Measurements from ENCODE around the gene RNASE4. TPM values are rescaled to one million over a fixed set of nuclear protein-coding genes. Genes with fewer than 3 reads are reported as not detected.
"Not testable (repeated sequence)": the region's sequence is repeated elsewhere in the genome, so short reads cannot be mapped to it uniquely, and the experiment has no call there.

RNASE4 gene
- total RNA-seq, 2 experiments from 2014 or later: 0.37 to 0.50 TPM

DNA sequence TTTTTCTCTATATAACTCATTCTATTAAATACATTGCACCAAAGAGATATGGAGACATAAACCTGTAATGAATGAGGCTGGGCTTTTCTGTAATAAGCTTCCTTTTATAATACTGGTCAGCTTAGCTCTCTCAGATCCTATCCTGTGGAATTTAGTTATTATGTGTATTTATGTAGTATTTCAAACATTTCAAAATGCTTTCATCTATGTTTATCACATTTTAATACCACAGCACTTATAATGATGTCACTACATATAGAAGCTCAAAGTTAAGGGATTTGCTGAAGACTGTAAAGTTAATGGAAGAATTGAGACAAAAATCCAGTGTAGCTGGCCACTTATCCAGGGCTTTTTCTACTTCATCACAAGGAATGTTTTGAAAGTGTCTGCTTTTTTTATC, 15.6 kb downstream of the RNASE4 start:
- no peak overlapping the region for H3K4me3 Mint-ChIP-seq
- ChIA-PET CTCF (interaction anchor here (0.8 to 1.7 kb wide), 10 partner anchors 9 to 271 kb away, joined by 3 to 7 read pairs (median 4); no protein-coding TSS in a partner anchor), POLR2A (no interaction called here)
- H3K9me3 Mint-ChIP-seq (ENCODE audit: low read depth): no peaks in the 10 kb centered on the region
- no peak overlapping the region for H3K27ac Mint-ChIP-seq
- intact Hi-C loops (cut with DNase I, micrococcal nuclease): no loop called here
- H3K4me1 Mint-ChIP-seq: no peaks in the 10 kb centered on the region
- no peaks in the 10 kb centered on the region for H3K27me3 Mint-ChIP-seq
- ATAC-seq: no peak
- no peak for DNase-seq
- H3K36me3 Mint-ChIP-seq (ENCODE audit: low read depth): no peaks in the 10 kb centered on the region

DNA sequence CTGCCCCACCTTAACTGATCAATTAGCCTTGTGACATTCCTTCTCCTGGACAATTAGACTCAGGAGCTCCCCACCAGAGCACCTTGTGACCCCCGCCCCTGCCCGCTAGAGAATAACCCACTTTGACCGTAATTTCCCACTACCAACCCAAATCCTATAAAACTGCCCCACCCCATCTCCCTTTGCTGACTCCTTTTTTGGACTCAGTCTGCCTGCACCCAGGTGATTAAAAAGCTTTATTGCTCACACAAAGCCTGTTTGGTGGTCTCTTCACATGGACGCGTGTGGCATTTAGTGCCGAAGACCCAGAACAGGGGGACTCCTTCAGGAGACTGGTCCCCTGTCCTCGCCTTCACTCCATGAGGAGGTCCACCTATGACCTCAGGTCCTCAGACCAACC, 16.6 kb downstream of the RNASE4 start:
- ATAC-seq; H3K27ac Mint-ChIP-seq; H3K36me3 Mint-ChIP-seq (ENCODE audit: low read depth); H3K27me3 Mint-ChIP-seq; POLR2A ChIA-PET; H3K4me1 Mint-ChIP-seq; intact Hi-C loops (cut with DNase I, micrococcal nuclease); H3K4me3 Mint-ChIP-seq; DNase-seq; H3K9me3 Mint-ChIP-seq (ENCODE audit: low read depth): not testable (repeated sequence)
- CTCF ChIA-PET: interaction anchor here (1.2 to 1.7 kb wide), 2 partner anchors 16 to 270 kb away, joined by 3 to 7 read pairs; no protein-coding TSS in a partner anchor

- H3K36me3 Mint-ChIP-seq (ENCODE audit: low read depth): no peaks in the 10 kb centered on the region
- no peaks in the 10 kb centered on the region for H3K27me3 Mint-ChIP-seq
- CTCF ChIA-PET: interaction anchor here (0.5 to 2.0 kb wide), 6 partner anchors 8 to 378 kb away, joined by 3 to 6 read pairs (median 4); no protein-coding TSS in a partner anchor
- POLR2A ChIA-PET: no interaction called here
- H3K4me3 Mint-ChIP-seq: no peak overlapping the region
- H3K27ac Mint-ChIP-seq: no peak overlapping the region
- ATAC-seq (no peak), DNase-seq (no peak)
- H3K4me1 Mint-ChIP-seq: no peaks in the 10 kb centered on the region
- intact Hi-C loops (cut with DNase I, micrococcal nuclease): no loop called here
- no peaks in the 10 kb centered on the region for H3K9me3 Mint-ChIP-seq (ENCODE audit: low read depth)
These were observed 22.4 kb downstream of the RNASE4 start for GRCh38 chr14:20706657-20707355.

DNA sequence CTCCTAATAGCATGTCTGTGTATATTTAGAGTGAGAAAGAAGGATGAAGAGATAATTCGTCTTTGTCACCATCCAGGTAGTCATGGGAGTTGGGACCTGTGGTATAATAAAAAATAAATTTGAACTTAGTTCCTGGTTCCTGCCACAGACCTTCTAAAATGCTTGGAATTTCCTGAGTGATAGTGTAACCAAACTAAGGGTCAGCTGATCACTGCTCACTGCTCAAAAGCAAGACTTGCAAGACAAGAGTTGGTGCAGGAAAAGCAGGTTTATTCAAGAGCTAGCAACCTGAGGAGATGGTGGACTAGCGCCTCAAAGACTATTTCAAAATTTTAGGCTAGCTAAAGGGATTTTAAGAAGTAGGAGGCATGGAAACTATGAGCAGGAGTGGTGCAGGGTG, 23.3 kb downstream of the RNASE4 start:
- ATAC-seq: no peak
- no peak for DNase-seq
- intact Hi-C loops (cut with DNase I, micrococcal nuclease): no loop called here
- Mint-ChIP-seq H3K36me3 (ENCODE audit: low read depth) (no peaks in the 10 kb centered on the region), H3K27ac (no peak overlapping the region), H3K4me1 (no peaks in the 10 kb centered on the region), H3K27me3 (no peaks in the 10 kb centered on the region), H3K4me3 (no peak overlapping the region), H3K9me3 (ENCODE audit: low read depth) (no peaks in the 10 kb centered on the region)
- CTCF ChIA-PET: interaction anchor here (1.0 to 2.0 kb wide), 5 partner anchors 9 to 307 kb away, joined by 3 to 6 read pairs (median 4); no protein-coding TSS in a partner anchor
- POLR2A ChIA-PET: no interaction called here

DNA sequence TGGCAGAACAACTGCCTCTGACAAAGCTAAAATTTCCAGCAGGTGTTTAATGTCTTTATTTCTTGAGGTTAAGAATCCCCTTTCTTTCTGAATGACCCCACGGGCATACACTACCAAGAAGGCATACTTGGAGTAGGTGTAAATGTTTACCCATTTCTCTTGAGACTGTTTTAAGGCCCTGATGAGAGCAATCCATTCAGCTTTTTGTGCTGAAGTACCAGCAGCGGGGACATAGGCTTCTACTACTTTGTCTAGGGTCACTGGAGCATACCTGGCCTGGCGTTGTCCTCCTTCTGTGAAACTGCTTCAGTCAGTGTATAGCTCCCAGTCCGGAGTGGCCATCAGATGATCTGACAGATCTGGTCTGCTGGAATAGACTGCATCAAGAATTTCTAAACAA, 26.9 kb downstream of the RNASE4 start:
- intact Hi-C loops (cut with DNase I, micrococcal nuclease): no loop called here
- Mint-ChIP-seq H3K9me3 (ENCODE audit: low read depth) (no peaks in the 10 kb centered on the region), H3K4me3 (no peak overlapping the region), H3K27me3 (peaks cover 2% of the 10 kb centered on the region), H3K36me3 (ENCODE audit: low read depth) (no peaks in the 10 kb centered on the region), H3K4me1 (peaks cover 3% of the 10 kb centered on the region), H3K27ac (no peak overlapping the region)
- ATAC-seq (no peak), DNase-seq (no peak)
- ChIA-PET CTCF (no interaction called here), POLR2A (no interaction called here)

- Mint-ChIP-seq H3K27ac (no peak overlapping the region), H3K4me3 (no peak overlapping the region), H3K4me1 (peaks cover 3% of the 10 kb centered on the region), H3K9me3 (ENCODE audit: low read depth) (no peaks in the 10 kb centered on the region), H3K36me3 (ENCODE audit: low read depth) (no peaks in the 10 kb centered on the region), H3K27me3 (peaks cover 2% of the 10 kb centered on the region)
- POLR2A ChIA-PET: no interaction called here
- intact Hi-C loops (cut with DNase I, micrococcal nuclease): no loop called here
- CTCF ChIA-PET: no interaction called here
- ATAC-seq: no peak
- no peak for DNase-seq
These were observed 27.3 kb downstream of the RNASE4 start for GRCh38 chr14:20711685-20712084.

GRCh38 chr14:20712904-20713303, 28.5 kb downstream of the RNASE4 start:
- Mint-ChIP-seq H3K9me3 (ENCODE audit: low read depth) (no peaks in the 10 kb centered on the region), H3K4me1 (peaks cover 3% of the 10 kb centered on the region), H3K36me3 (ENCODE audit: low read depth) (no peaks in the 10 kb centered on the region), H3K27ac (no peak overlapping the region), H3K4me3 (no peak overlapping the region), H3K27me3 (peaks cover 2% of the 10 kb centered on the region)
- ATAC-seq: no peak
- intact Hi-C loops (cut with DNase I, micrococcal nuclease): no loop called here
- DNase-seq: no peak
- CTCF ChIA-PET: no interaction called here
- POLR2A ChIA-PET: no interaction called here

DNA sequence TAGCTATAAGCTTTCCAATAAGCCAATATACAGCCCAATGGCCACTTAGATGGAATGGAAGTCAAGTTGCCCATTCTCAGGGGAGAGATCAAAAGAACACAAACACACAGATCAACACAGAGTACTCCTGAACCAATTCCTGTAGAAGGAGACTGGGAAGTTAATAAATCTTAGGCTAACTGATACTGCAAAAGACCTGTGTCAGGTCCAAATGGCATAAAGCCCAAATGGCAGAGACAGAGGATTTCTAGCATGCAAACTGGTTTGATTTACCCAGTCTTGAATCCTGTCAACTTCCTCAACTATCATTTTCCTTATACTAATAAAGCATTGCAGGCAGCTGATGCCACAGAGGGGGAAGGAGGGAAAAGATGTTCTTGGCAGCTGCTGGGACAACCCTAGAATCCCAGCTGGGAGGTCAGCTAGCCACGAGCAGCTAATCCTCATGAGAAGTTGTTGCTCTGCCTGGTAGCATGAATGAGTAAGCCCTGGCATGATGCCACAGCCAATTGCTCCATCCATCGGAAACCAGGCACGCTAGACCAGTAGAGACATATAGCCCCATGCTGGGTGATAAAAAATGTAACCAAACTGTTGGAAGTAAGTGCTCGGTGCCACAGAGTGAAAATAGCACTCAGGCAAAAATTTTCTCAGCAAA, 30.4 kb downstream of the RNASE4 start:
- Mint-ChIP-seq H3K4me1 (peaks cover 3% of the 10 kb centered on the region), H3K27ac (no peak overlapping the region), H3K9me3 (ENCODE audit: low read depth) (no peaks in the 10 kb centered on the region), H3K4me3 (no peak overlapping the region), H3K36me3 (ENCODE audit: low read depth) (no peaks in the 10 kb centered on the region), H3K27me3 (peaks cover 2% of the 10 kb centered on the region)
- ChIA-PET CTCF (interaction anchor here (0.6 to 0.9 kb wide), 3 partner anchors 80 to 177 kb away, joined by 3 to 4 read pairs (median 3); no protein-coding TSS in a partner anchor), POLR2A (no interaction called here)
- intact Hi-C loops (cut with DNase I, micrococcal nuclease): no loop called here
- no peak for DNase-seq
- no peak for ATAC-seq

DNA sequence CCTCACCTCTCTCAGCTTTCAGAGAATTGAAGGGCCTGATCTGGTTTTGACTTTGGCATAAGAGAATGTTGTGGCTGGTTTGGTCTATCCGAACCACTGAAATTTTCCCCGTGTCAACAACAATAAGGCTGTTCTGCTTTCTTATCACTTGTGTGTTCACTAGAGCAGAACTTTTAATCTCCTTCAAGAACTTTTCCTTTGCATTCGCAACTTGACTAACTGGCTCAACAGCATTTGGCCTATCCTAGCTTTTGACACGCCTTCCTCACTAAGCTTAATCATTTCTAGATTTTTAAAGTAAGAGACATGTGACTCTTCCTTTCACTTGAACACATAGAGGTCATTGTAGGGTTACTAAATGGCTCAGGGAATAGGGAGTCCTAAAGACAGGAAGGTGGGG, 35.4 kb downstream of the RNASE4 start:
- intact Hi-C loops (cut with DNase I, micrococcal nuclease): no loop called here
- Mint-ChIP-seq H3K27ac (no peak overlapping the region), H3K4me3 (no peak overlapping the region), H3K36me3 (ENCODE audit: low read depth) (no peaks in the 10 kb centered on the region), H3K9me3 (ENCODE audit: low read depth) (no peaks in the 10 kb centered on the region), H3K27me3 (peaks cover 23% of the 10 kb centered on the region), H3K4me1 (peaks cover 3% of the 10 kb centered on the region)
- ChIA-PET POLR2A (interaction anchor here (0.6 kb wide), 1 partner anchor 24 kb away, joined by 3 read pairs; no protein-coding TSS in a partner anchor), CTCF (interaction anchor here (0.7 to 0.8 kb wide), 2 partner anchors 19 to 154 kb away, joined by 3 read pairs; no protein-coding TSS in a partner anchor)
- ATAC-seq (no peak), DNase-seq (no peak)

DNA sequence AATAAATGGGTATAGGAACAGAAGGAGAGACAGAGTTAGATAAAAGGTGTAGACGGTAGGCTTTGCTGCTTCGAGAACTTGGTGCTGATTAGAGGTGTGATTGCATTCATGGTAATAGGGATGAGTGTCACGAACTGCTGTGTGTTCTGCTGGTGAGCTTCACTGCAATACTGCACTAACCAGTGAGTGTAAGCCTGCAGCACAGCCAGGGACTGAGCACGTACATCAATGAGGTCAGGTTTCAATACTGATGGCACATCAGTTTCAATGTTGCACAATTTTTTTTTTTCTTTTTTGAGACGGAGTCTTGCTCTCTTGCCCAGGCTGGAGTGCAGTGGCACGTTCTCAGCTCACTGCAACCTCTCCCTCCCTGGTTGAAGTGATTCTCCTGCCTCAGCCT, 36.4 kb downstream of the RNASE4 start:
- CTCF ChIA-PET: no interaction called here
- DNase-seq: no peak

DNA sequence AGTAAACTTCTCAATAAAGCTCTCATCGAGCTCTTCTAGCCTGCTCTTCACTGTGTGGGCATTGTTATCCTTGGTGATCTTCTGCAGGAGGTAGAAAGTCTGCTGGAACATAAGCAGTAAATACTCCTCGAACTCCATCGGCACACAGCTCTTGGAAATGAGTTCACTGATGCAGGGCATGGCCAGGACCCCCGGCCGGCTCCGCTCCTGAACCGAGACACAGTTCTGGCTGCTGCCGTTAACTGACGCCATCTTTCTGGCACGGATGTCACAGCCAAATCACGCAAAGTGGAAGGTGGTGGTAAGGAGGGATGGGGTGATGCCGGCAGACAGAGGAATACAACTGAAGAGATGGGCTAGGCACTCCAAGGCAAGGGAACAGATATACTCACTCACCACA, 37.7 kb downstream of the RNASE4 start:
- DNase-seq: no peak
- Mint-ChIP-seq H3K27me3 (peaks cover 31% of the 10 kb centered on the region), H3K36me3 (ENCODE audit: low read depth) (no peaks in the 10 kb centered on the region), H3K4me1 (no peaks in the 10 kb centered on the region), H3K4me3 (no peak overlapping the region), H3K27ac (no peak overlapping the region), H3K9me3 (ENCODE audit: low read depth) (no peaks in the 10 kb centered on the region)
- POLR2A ChIA-PET: no interaction called here
- CTCF ChIA-PET: no interaction called here
- intact Hi-C loops (cut with DNase I, micrococcal nuclease): no loop called here
- no peak for ATAC-seq

More for the DNA sequence above, 36.4 kb downstream of the RNASE4 start:
- ATAC-seq: no peak
- H3K36me3 Mint-ChIP-seq (ENCODE audit: low read depth): no peaks in the 10 kb centered on the region
- H3K4me3 Mint-ChIP-seq: no peak overlapping the region
- POLR2A ChIA-PET: no interaction called here
- no peak overlapping the region for H3K27ac Mint-ChIP-seq
- intact Hi-C loops (cut with DNase I, micrococcal nuclease): no loop called here
- no peaks in the 10 kb centered on the region for H3K4me1 Mint-ChIP-seq
- peaks cover 25% of the 10 kb centered on the region for H3K27me3 Mint-ChIP-seq
- no peaks in the 10 kb centered on the region for H3K9me3 Mint-ChIP-seq (ENCODE audit: low read depth)

- H3K4me3 Mint-ChIP-seq: no peak overlapping the region
- ChIA-PET CTCF (no interaction called here), POLR2A (no interaction called here)
- no peaks in the 10 kb centered on the region for H3K36me3 Mint-ChIP-seq (ENCODE audit: low read depth)
- no peaks in the 10 kb centered on the region for H3K4me1 Mint-ChIP-seq
- ATAC-seq (no peak), DNase-seq (no peak)
- H3K9me3 Mint-ChIP-seq (ENCODE audit: low read depth): no peaks in the 10 kb centered on the region
- H3K27me3 Mint-ChIP-seq: peaks cover 33% of the 10 kb centered on the region
- H3K27ac Mint-ChIP-seq: no peak overlapping the region
- intact Hi-C loops (cut with DNase I, micrococcal nuclease): no loop called here
These were observed 39.1 kb downstream of the RNASE4 start for GRCh38 chr14:20723488-20723887.
